ENCODE data around the gene PLD5.
"Not testable (repeated sequence)": the region's sequence is repeated elsewhere in the genome, so short reads cannot be mapped to it uniquely, and the experiment has no call there.

Gene PLD5

GRCh38 chr1:242225767-242226573 is 298.5 kb downstream of the PLD5 start:
- DNase-seq (ENCODE audit: insufficient read length, low spot score) (no peak), FAIRE-seq (no peak)
- TF ChIP-seq, protein P1, sequence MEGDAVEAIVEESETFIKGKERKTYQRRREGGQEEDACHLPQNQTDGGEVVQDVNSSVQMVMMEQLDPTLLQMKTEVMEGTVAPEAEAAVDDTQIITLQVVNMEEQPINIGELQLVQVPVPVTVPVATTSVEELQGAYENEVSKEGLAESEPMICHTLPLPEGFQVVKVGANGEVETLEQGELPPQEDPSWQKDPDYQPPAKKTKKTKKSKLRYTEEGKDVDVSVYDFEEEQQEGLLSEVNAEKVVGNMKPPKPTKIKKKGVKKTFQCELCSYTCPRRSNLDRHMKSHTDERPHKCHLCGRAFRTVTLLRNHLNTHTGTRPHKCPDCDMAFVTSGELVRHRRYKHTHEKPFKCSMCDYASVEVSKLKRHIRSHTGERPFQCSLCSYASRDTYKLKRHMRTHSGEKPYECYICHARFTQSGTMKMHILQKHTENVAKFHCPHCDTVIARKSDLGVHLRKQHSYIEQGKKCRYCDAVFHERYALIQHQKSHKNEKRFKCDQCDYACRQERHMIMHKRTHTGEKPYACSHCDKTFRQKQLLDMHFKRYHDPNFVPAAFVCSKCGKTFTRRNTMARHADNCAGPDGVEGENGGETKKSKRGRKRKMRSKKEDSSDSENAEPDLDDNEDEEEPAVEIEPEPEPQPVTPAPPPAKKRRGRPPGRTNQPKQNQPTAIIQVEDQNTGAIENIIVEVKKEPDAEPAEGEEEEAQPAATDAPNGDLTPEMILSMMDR (IDR thresholded peaks at IDR 0.05; ENCODE audit: insufficient read depth, missing control alignments), result no peak

- DNase-seq (ENCODE audit: insufficient read length, low spot score); FAIRE-seq: not testable (repeated sequence)
Observed at GRCh38 chr1:242224878-242225766, 299.4 kb downstream of the PLD5 start.

GRCh38 chr1:242224461-242224860 is 300.0 kb downstream of the PLD5 start:
- TF ChIP-seq, protein P1 (IDR thresholded peaks at IDR 0.05; ENCODE audit: insufficient read depth, missing control alignments), result no peak
- DNase-seq (ENCODE audit: insufficient read length, low spot score) (no peak), FAIRE-seq (no peak)

- DNase-seq (ENCODE audit: insufficient read length, low spot score), result no peak
- no peak for FAIRE-seq
- TF ChIP-seq, protein P1 (IDR thresholded peaks at IDR 0.05; ENCODE audit: insufficient read depth, missing control alignments), result no peak
Observed at GRCh38 chr1:242219905-242220304, 304.6 kb downstream of the PLD5 start.

GRCh38 chr1:242219298-242219901 is 305.1 kb downstream of the PLD5 start:
- no peak for DNase-seq (ENCODE audit: insufficient read length, low spot score)

DNA sequence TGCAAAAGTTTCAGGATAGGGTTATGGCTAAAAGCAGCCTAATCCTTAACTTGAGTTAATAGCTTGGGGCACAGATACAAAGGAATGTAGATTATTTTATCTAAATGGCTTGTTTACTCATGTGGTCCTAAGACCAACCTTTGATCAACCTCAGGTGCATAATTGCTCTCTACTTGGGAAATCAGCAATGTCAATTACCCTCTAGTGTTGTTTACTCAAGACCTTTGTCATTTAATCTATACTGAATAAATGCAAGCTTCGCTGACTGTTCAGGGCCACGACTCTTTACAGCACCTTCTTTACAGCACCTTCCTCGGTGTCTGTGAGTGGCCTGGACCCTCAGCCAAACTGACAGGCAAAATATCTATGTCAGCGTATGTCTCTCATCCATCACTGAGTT is 308.1 kb downstream of the PLD5 start:
- DNase-seq (ENCODE audit: insufficient read length, low spot score), result no peak
- no peak for FAIRE-seq
- TF ChIP-seq, protein P1 (IDR thresholded peaks at IDR 0.05; ENCODE audit: insufficient read depth, missing control alignments), result no peak

More at GRCh38 chr1:242219298-242219901, 305.1 kb downstream of the PLD5 start:
- TF ChIP-seq, protein P1 (IDR thresholded peaks at IDR 0.05; ENCODE audit: insufficient read depth, missing control alignments), result no peak
- no peak for FAIRE-seq

- not testable (repeated sequence) for DNase-seq (ENCODE audit: insufficient read length, low spot score); FAIRE-seq
Observed at GRCh38 chr1:242214455-242214854, 310.0 kb downstream of the PLD5 start.

DNA sequence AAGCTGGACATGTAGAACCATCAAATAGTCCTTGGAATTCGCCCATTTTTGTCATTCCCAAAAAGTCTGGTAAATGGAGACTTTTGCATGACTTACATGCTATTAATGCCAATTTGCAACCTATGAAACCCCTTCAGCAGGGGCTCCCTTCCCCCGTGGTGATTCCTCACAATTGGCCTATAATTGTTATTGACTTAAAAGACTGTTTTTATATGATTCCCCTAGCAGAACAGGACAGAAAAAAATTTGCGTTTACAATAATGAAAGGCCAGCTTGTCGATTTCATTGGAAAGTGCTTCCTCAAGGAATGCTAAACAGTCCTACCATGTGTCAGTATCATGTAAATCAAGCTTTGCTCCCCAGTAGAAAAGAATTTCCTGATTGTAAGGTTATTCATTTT is 311.5 kb downstream of the PLD5 start:
- not testable (repeated sequence) for FAIRE-seq; DNase-seq (ENCODE audit: insufficient read length, low spot score)

All from D721Med (cell line).